Endometrium (tissue), 2 donors: ENCODE results near the gene MAP3K5.

Experiments used
- FAIRE-seq: peaks from 2 replicates; lab custom pipeline; 2012; peaks lifted over from hg19 to GRCh38; lab: Jason Lieb, UNC
- donor health status: control.
- donor health status: control.

The MAP3K5 gene

GRCh38 chr6:136511926-136512325, 280.4 kb downstream of the MAP3K5 start:
- FAIRE-seq = no peak

- FAIRE-seq = no peak
These were observed 280.9 kb downstream of the MAP3K5 start for GRCh38 chr6:136511397-136511796.

- FAIRE-seq = no peak
These were observed 281.5 kb downstream of the MAP3K5 start for GRCh38 chr6:136510782-136511181.

DNA sequence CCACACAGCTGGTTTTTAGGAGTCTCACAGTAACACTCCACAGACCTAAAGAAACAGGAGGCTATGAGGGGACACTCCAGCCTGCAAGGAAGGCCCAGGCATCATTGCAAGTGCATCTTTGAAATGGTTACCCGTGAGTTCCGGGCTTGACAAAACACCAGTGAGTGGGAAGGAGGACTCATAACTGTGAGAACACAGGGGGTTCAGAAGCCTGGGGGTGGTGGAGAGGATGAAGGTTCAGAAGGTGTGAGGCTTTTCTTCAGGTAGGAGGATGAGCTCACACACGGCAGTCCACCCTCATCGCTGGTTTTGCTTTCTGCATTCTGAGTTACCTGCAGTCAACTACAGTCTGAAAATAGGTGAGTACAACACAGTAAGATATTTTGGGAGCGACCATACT, 282.0 kb downstream of the MAP3K5 start:
- FAIRE-seq = no peak

- FAIRE-seq = no peak
These were observed 283.4 kb downstream of the MAP3K5 start for GRCh38 chr6:136508725-136509392.
